SK-N-SH (cell line): ENCODE data around the gene RHPN2.

Experiments used
- CTCF ChIP-seq: fragments of 200-600 bp; sonication (generic); IDR thresholded peaks from 2 replicates; pipeline ENCODE4 v1.6.1; 2017; ENCODE audit warnings: antibody characterized with exemption, mild to moderate bottlenecking, moderate library complexity
- FOXJ3 ChIP-seq: sonication (generic); formaldehyde crosslinking; IDR thresholded peaks from 2 replicates; pipeline ENCODE4 v1.5.1; 2020; ENCODE audit warnings: mild to moderate bottlenecking, missing genetic modification reagents
- JUND ChIP-seq: IDR thresholded peaks from 2 replicates; pipeline ENCODE4 v1.4.0; 2012
- MAX ChIP-seq: IDR thresholded peaks from 2 replicates; pipeline ENCODE4 v1.4.0; 2012; ENCODE audit warnings: low read depth
- NFIC ChIP-seq: IDR thresholded peaks from 2 replicates; pipeline ENCODE4 v1.4.0; 2012; ENCODE audit warnings: borderline replicate concordance
- REST ChIP-seq: IDR thresholded peaks from 2 replicates; pipeline ENCODE4 v1.6.1; 2012; ENCODE audit warnings: mild to moderate bottlenecking, low read depth, low read length, moderate library complexity
- TEAD4 ChIP-seq: IDR thresholded peaks from 2 replicates; pipeline ENCODE4 v1.4.0; 2012; ENCODE audit warnings: mild to moderate bottlenecking, borderline replicate concordance; ENCODE audit not compliant: insufficient read depth
- YY1 ChIP-seq: IDR thresholded peaks from 2 replicates; pipeline ENCODE4 v1.4.0; 2012; ENCODE audit warnings: low read depth, mild to moderate bottlenecking

- TF ChIP-seq TEAD4 (no peak), REST (no peak), JUND (no peak), FOXJ3 (CRISPR knock-in tag) (no peak), NFIC (no peak), CTCF (no peak), YY1 (no peak), MAX (no peak)
Measured at GRCh38 chr19:33062902-33063301, 1.8 kb downstream of the RHPN2 start.
